Activated naive CD8-positive, alpha-beta T cell treated with anti-CD3 and anti-CD28 coated beads for 36 hours (primary cell): ENCODE results near the gene LYPD5. TPM values are rescaled to one million over a fixed set of nuclear protein-coding genes. Genes with fewer than 3 reads are reported as not detected.
A peak's percentile ranks its signal among the peaks of the same experiment; 100 is the strongest.
"Not testable (repeated sequence)": the region's sequence is repeated elsewhere in the genome, so short reads cannot be mapped to it uniquely, and the experiment has no call there.

ENCODE experiments used
- DNase-seq: peaks from one replicate; pipeline ENCODE4 v3.0.0; 2021
- H3K27ac Mint-ChIP-seq: one replicate; pipeline ENCODE4 v1.8.0; 2022; ENCODE audit warnings: mild to moderate bottlenecking, moderate library complexity, mixed read lengths
- H3K27me3 Mint-ChIP-seq: one replicate; pipeline ENCODE4 v1.8.0; 2022; ENCODE audit warnings: mild to moderate bottlenecking, mixed read lengths
- H3K36me3 Mint-ChIP-seq: one replicate; pipeline ENCODE4 v1.8.0; 2021; ENCODE audit warnings: mild to moderate bottlenecking, mixed read lengths
- H3K4me1 Mint-ChIP-seq: one replicate; pipeline ENCODE4 v1.8.0; 2021; ENCODE audit warnings: mixed read lengths
- H3K4me3 Mint-ChIP-seq: one replicate; pipeline ENCODE4 v1.8.0; 2022; ENCODE audit warnings: mild to moderate bottlenecking, moderate library complexity, mixed read lengths
- H3K9me3 Mint-ChIP-seq: one replicate; pipeline ENCODE4 v1.8.0; 2022; ENCODE audit warnings: mixed read lengths
- total RNA-seq, 2 experiments: library from RNA; stranded (reverse); gene quantifications; one replicate each; pipeline ENCODE4 v1.2.3, GENCODE V29; 2021

LYPD5 gene
- total RNA-seq, 2 experiments from 2014 or later = 1.6 TPM

DNA sequence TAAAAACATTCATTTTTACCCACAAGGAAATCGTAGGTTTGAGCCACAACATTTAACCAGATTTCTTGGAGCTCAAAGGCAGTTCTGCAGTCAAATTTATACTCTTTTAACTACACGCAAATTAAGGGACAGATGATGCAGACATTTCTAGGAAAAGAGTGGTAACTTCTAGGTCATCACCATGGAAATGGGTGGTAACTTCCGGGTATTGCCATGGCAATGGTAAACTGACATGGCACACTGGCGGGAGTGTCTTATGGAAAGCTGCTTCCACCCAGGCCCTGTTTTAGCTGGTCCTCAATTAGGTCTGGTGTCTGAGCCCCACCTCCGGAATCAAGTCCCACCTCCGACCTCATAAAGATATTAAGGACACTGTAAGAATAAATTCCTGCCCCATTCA lies 10.4 kb upstream of the LYPD5 start:
- Mint-ChIP-seq H3K36me3 (no peaks in the 10 kb centered on the region), H3K9me3 (peaks cover 4% of the 10 kb centered on the region), H3K27ac (no peak overlapping the region), H3K27me3 (peaks cover 12% of the 10 kb centered on the region), H3K4me1 (no peaks in the 10 kb centered on the region), H3K4me3 (no peak overlapping the region)
- DNase-seq = no peak

GRCh38 chr19:43812259-43812658 lies 10.0 kb upstream of the LYPD5 start:
- Mint-ChIP-seq H3K27me3 (peaks cover 12% of the 10 kb centered on the region), H3K36me3 (no peaks in the 10 kb centered on the region), H3K27ac (no peak overlapping the region), H3K4me1 (no peaks in the 10 kb centered on the region), H3K9me3 (peaks cover 4% of the 10 kb centered on the region), H3K4me3 (no peak overlapping the region)
- DNase-seq = no peak

GRCh38 chr19:43811837-43812236 lies 9.6 kb upstream of the LYPD5 start:
- H3K27me3 Mint-ChIP-seq = peaks cover 12% of the 10 kb centered on the region
- H3K4me3 Mint-ChIP-seq = no peak overlapping the region
- H3K36me3 Mint-ChIP-seq = no peaks in the 10 kb centered on the region
- H3K9me3 Mint-ChIP-seq = peaks cover 1% of the 10 kb centered on the region
- H3K4me1 Mint-ChIP-seq = no peaks in the 10 kb centered on the region
- no peak overlapping the region for H3K27ac Mint-ChIP-seq
- no peak for DNase-seq

- no peaks in the 10 kb centered on the region for H3K36me3 Mint-ChIP-seq
- H3K27me3 Mint-ChIP-seq = peaks cover 16% of the 10 kb centered on the region
- no peaks in the 10 kb centered on the region for H3K4me1 Mint-ChIP-seq
- H3K27ac Mint-ChIP-seq = no peak overlapping the region
- DNase-seq = no peak
- H3K4me3 Mint-ChIP-seq = no peak overlapping the region
- no peaks in the 10 kb centered on the region for H3K9me3 Mint-ChIP-seq
These were observed 7.8 kb upstream of the LYPD5 start for GRCh38 chr19:43809762-43810696.

- Mint-ChIP-seq H3K36me3 (no peaks in the 10 kb centered on the region), H3K27me3 (peaks cover 11% of the 10 kb centered on the region), H3K4me3 (no peak overlapping the region), H3K4me1 (no peaks in the 10 kb centered on the region), H3K9me3 (no peaks in the 10 kb centered on the region), H3K27ac (no peak overlapping the region)
- DNase-seq = no peak
These were observed 5.4 kb upstream of the LYPD5 start for GRCh38 chr19:43807651-43808050.

GRCh38 chr19:43806848-43807247 lies 4.6 kb upstream of the LYPD5 start:
- H3K27ac Mint-ChIP-seq = no peak overlapping the region
- H3K4me1 Mint-ChIP-seq = no peaks in the 10 kb centered on the region
- peaks cover 11% of the 10 kb centered on the region for H3K27me3 Mint-ChIP-seq
- no peaks in the 10 kb centered on the region for H3K36me3 Mint-ChIP-seq
- H3K4me3 Mint-ChIP-seq = no peak overlapping the region
- DNase-seq = no peak
- H3K9me3 Mint-ChIP-seq = no peaks in the 10 kb centered on the region

GRCh38 chr19:43806401-43806800 lies 4.2 kb upstream of the LYPD5 start:
- H3K27me3 Mint-ChIP-seq = peaks cover 11% of the 10 kb centered on the region
- not testable (repeated sequence) for H3K27ac Mint-ChIP-seq, DNase-seq, H3K9me3 Mint-ChIP-seq, H3K36me3 Mint-ChIP-seq, H3K4me1 Mint-ChIP-seq, H3K4me3 Mint-ChIP-seq

DNA sequence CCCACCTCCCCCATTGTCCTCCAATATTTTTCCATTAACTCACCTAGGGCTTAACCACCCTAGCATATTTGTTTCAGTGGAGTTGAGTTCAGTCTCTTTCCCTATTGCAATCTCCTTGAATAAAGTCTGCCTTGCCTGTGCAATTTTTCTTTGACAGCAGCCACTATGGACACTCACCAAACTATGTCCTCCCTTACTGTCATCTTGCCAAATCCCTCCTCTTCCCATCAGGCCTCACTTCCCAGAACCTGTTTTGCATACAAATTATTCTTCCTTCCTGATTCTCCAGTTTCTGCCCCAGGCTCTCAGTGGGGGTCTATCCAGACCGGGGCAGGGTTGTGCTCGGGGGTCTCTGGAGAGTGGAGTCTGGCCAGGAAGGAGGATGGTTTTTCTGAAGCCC lies 2.2 kb upstream of the LYPD5 start:
- Mint-ChIP-seq H3K4me3 (no peak overlapping the region), H3K27me3 (peaks cover 17% of the 10 kb centered on the region), H3K4me1 (no peaks in the 10 kb centered on the region), H3K36me3 (no peaks in the 10 kb centered on the region), H3K9me3 (no peaks in the 10 kb centered on the region), H3K27ac (no peak overlapping the region)
- DNase-seq = no peak

- Mint-ChIP-seq H3K9me3 (no peaks in the 10 kb centered on the region), H3K27ac (no peak overlapping the region), H3K4me3 (peak overlapping the region; percentile 49), H3K27me3 (peaks cover 43% of the 10 kb centered on the region), H3K36me3 (peaks cover 6% of the 10 kb centered on the region), H3K4me1 (peaks cover 11% of the 10 kb centered on the region)
- no peak for DNase-seq
These were observed 2.6 kb downstream of the LYPD5 start for GRCh38 chr19:43799502-43800142.

DNA sequence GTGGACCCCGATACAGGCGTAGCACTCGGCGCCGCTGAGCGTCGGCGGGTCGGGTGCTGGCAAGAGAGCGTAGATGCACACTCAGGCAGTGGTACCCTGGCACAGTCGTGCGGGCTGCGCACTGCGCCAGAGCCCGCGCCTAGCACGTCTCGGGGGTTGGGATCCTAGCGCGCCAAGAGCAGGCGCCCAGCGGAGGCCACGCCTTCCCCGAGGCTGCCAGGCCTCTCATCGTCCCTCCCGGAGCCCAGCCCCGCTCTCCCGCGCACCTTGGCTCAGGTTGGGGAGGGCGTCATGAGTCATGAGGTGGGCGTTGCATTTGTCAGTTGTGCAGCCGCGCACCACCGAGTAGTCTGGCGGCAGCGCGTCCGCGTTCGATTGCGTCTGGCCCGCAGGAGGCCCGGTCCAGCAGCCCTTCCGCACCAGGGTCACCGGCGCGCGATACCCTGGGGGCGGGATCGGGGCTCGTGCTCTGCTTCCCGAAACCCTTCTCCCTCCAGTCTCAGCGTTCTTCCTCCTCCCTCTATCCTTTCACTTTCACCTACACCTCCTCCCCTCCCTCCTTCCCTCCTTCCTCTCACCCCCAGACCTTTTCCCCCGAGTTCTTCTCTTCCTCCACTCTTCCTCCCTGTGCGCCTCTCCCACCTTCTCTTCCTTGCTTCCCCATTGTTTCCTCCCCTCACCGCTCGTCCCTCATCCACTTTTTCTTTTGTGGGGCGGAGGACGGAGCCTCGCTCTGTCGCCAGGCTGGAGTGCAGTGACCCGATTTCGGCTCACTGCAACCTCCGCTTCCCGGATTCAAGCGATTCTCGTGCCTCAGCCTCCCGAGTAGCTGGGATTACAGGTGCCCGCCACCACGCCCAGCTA lies 3.5 kb downstream of the LYPD5 start:
- H3K27ac Mint-ChIP-seq = peak overlapping the region; percentile 7

GRCh38 chr19:43798026-43798545 lies 4.2 kb downstream of the LYPD5 start:
- Mint-ChIP-seq H3K9me3 (no peaks in the 10 kb centered on the region), H3K36me3 (peaks cover 6% of the 10 kb centered on the region), H3K27ac (no peak overlapping the region), H3K4me1 (peaks cover 11% of the 10 kb centered on the region), H3K4me3 (peak overlapping the region; percentile 76), H3K27me3 (peaks cover 57% of the 10 kb centered on the region)
- no peak for DNase-seq

More for the DNA sequence above, 3.5 kb downstream of the LYPD5 start:
- H3K4me3 Mint-ChIP-seq = peak overlapping the region; percentile 76
- DNase-seq = peak; percentile 82
- peaks cover 6% of the 10 kb centered on the region for H3K36me3 Mint-ChIP-seq
- peaks cover 11% of the 10 kb centered on the region for H3K4me1 Mint-ChIP-seq
- H3K27me3 Mint-ChIP-seq = peaks cover 50% of the 10 kb centered on the region
- H3K9me3 Mint-ChIP-seq = no peaks in the 10 kb centered on the region

DNA sequence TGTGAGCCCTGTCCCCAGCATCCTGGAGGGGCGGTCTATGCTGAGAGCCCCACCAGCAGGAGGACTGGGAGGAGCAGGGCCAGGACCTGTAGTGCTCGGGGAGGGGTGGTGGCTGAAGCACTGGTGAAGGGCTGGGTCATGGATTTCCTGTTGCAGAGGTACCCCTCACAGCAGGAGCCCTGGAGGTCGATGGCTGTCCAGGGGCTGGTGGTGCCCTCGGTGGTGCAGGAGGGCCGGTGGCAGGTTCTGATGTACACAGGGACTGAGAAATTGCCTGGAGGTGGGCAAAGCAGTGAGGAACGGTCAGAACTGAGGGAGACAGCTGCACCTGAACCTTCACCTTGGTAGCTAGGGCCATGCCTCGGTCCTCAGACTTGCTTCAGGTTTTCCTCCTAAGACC lies 4.7 kb downstream of the LYPD5 start:
- Mint-ChIP-seq H3K27ac (no peak overlapping the region), H3K4me3 (peak overlapping the region; percentile 76), H3K27me3 (peaks cover 58% of the 10 kb centered on the region), H3K36me3 (peaks cover 6% of the 10 kb centered on the region), H3K9me3 (no peaks in the 10 kb centered on the region), H3K4me1 (peaks cover 11% of the 10 kb centered on the region)
- no peak for DNase-seq

GRCh38 chr19:43797118-43797517 lies 5.1 kb downstream of the LYPD5 start:
- Mint-ChIP-seq H3K36me3 (peaks cover 6% of the 10 kb centered on the region), H3K27ac (no peak overlapping the region), H3K9me3 (no peaks in the 10 kb centered on the region), H3K4me3 (peak overlapping the region; percentile 11), H3K27me3 (peaks cover 58% of the 10 kb centered on the region), H3K4me1 (peaks cover 11% of the 10 kb centered on the region)
- no peak for DNase-seq

DNA sequence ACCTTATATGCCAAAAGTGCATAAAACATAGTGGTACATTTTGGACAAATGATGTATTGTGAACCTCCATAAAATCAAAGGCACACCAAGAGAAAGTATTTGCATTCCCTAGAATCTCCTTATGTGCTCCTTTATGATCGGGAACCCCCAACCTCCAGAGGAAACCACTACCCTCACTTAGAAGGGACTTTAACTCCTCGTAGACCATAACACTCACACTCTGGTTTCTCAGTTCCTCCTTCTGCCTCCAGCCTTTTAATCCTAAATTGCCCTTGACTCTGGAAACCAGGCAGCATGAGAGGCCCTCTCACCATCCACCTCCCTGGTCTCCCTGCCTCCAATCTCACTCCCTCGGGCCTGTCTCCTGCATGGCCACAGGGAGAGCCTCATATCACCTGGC lies 11.7 kb downstream of the LYPD5 start:
- Mint-ChIP-seq H3K4me1 (no peaks in the 10 kb centered on the region), H3K27me3 (peaks cover 26% of the 10 kb centered on the region), H3K9me3 (no peaks in the 10 kb centered on the region), H3K4me3 (no peak overlapping the region), H3K36me3 (no peaks in the 10 kb centered on the region), H3K27ac (no peak overlapping the region)
- no peak for DNase-seq

DNA sequence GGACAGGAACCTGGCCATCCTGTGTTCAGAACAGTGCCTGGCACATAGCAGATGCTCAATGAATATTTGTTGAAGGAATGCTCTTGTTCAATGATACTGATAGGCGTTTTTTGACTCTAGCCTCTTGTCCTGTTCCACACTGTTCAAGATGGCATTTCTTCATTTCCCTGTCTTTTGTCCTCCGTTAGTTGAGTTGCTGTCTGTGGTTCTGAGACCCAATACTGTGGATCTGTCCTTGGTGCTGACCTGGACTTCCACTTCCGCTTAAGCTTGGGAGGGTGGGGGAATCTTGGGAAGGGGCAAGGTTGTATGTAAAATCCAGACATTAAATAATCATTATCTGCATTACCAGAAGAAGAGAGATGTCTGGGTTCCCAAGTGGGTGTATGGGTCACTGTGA lies 13.2 kb downstream of the LYPD5 start:
- Mint-ChIP-seq H3K36me3 (no peaks in the 10 kb centered on the region), H3K9me3 (no peaks in the 10 kb centered on the region), H3K27ac (no peak overlapping the region), H3K27me3 (peaks cover 16% of the 10 kb centered on the region), H3K4me3 (no peak overlapping the region), H3K4me1 (peaks cover 11% of the 10 kb centered on the region)
- DNase-seq = no peak
